PC-9 (cell line): Measurements from ENCODE around the gene LRMDA. TPM values are rescaled to one million over a fixed set of nuclear protein-coding genes. Genes with fewer than 3 reads are reported as not detected.

ENCODE experiments used
- BruUV-seq: library from RNA; stranded (reverse); fragments of 400-500 nt; replicated peaks from 2 replicates; lab custom pipeline; 2021; lab: Mats Ljungman, UMichigan
- CTCF ChIA-PET: fragments of 300-600 bp; sonication (Branson Sonifier 250); formaldehyde crosslinking; loops from one replicate; lab custom pipeline; 2022; ENCODE audit warnings: antibody characterized with exemption; lab: Charles Lee
- POLR2A ChIA-PET: fragments of 300-600 bp; sonication (Branson Sonifier 250); formaldehyde crosslinking; loops from one replicate; lab custom pipeline; 2022; ENCODE audit warnings: antibody characterized with exemption; ENCODE audit not compliant: unreplicated experiment; lab: Charles Lee
- DNase-seq, 2 experiments: peaks; one replicate each; pipeline versions ENCODE4 v3.0.0 to v3.0.0-alpha.2; 2015 to 2022; ENCODE audit warnings: mixed read lengths in 1 of 2
- H2AFZ ChIP-seq: fragments of 200-600 bp; sonication (generic); 2 replicates; pipeline ENCODE4 v1.8.1; 2017; ENCODE audit warnings: antibody characterized with exemption
- H3F3A ChIP-seq: fragments of 200-600 bp; sonication (generic); 2 replicates; pipeline ENCODE4 v1.8.1; 2017; ENCODE audit warnings: antibody characterized with exemption, mild to moderate bottlenecking, low read depth; ENCODE audit not compliant: insufficient read depth
- H3K27ac ChIP-seq: fragments of 200-600 bp; sonication (generic); 2 replicates; pipeline ENCODE4 v1.6.1; 2016; ENCODE audit warnings: mixed run types
- H3K27me3 ChIP-seq: fragments of 200-600 bp; sonication (generic); 2 replicates; pipeline ENCODE4 v1.6.1; 2016; ENCODE audit warnings: low read depth, mixed run types; ENCODE audit not compliant: insufficient read depth
- H3K36me3 ChIP-seq: fragments of 200-600 bp; sonication (generic); 2 replicates; pipeline ENCODE4 v1.6.1; 2016; ENCODE audit warnings: low read depth, mixed run types
- H3K4me1 ChIP-seq: fragments of 200-600 bp; sonication (generic); replicated peaks from 2 replicates; pipeline ENCODE4 v1.6.1; 2016; ENCODE audit warnings: mixed run types; ENCODE audit not compliant: insufficient read depth
- H3K4me2 ChIP-seq: fragments of 200-600 bp; sonication (generic); 2 replicates; pipeline ENCODE4 v1.6.1; 2017; ENCODE audit warnings: mixed run types
- H3K4me3 ChIP-seq: fragments of 200-600 bp; sonication (generic); 2 replicates; pipeline ENCODE4 v1.6.1; 2016; ENCODE audit warnings: mixed run types
- H3K79me2 ChIP-seq: fragments of 200-600 bp; sonication (generic); 2 replicates; pipeline ENCODE4 v1.6.1; 2017; ENCODE audit warnings: low read depth, mixed run types
- H3K9me2 ChIP-seq: fragments of 200-600 bp; sonication (generic); 2 replicates; pipeline ENCODE4 v1.8.1; 2017; ENCODE audit warnings: mild to moderate bottlenecking; ENCODE audit not compliant: insufficient read depth
- H3K9me3 ChIP-seq: fragments of 200-600 bp; sonication (generic); 2 replicates; pipeline ENCODE4 v1.8.1; 2016; ENCODE audit warnings: low read depth; ENCODE audit not compliant: insufficient read depth
- H4K20me1 ChIP-seq: fragments of 200-600 bp; sonication (generic); 2 replicates; pipeline ENCODE4 v1.8.1; 2017; ENCODE audit not compliant: insufficient read depth
- CTCF ChIP-seq: fragments of 200-600 bp; sonication (generic); conservative IDR thresholded peaks from 2 replicates; pipeline ENCODE4 v1.6.1; 2017; ENCODE audit warnings: mixed run types, antibody characterized with exemption, mild to moderate bottlenecking, moderate library complexity
- EZH2 ChIP-seq: fragments of 200-600 bp; sonication (generic); IDR thresholded peaks from 2 replicates; pipeline ENCODE4 v1.8.0; 2017; ENCODE audit warnings: antibody characterized with exemption, low read depth
- intact Hi-C: fragments of 100-400 bp; cut with micrococcal nuclease; formaldehyde crosslinking; loops from one replicate; pipeline ENCODE4 v1.10.0; 2022; ENCODE audit not compliant: unreplicated experiment
- total RNA-seq: library from RNA; stranded (reverse); gene quantifications from 2 replicates; pipeline ENCODE4 v1.2.3, GENCODE V29; 2021

Gene LRMDA
- total RNA-seq, 1 experiment from 2014 or later, result not detected

DNA sequence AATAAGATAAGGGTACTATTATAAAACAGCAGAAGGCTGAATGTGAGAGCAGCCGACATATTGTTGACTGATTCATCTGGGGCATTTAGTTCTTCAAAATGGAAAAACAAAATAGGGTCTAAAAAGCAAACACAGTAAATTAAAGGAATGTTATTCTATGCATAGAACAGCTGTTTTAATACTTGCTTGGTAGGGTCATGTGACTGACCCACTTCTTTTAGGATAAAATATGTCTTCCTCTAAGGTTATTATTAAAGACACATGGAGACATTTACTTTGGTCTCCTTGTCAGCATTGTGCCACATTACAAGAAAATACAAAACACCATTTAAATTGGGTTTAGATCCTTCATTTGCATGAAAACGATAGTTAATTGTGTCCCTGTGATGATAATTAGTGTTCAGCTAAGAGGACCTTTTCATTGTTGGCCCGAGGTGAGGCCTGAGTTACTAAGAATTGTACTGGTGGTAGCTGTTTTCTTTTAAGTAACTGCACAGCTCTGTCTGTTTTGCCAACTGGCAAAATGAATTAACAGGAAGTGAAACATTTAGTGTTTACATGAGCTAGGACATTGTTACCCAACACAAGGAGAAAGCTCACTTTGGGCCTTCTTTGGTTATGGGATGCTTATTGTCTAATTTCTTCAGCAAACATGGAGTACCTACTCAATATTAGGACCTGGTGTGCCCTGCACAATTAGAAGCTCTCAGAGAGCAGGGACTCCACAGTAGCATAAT is 764.4 kb downstream of the LRMDA start:
- no peaks in the 10 kb centered on the region for H3K36me3 ChIP-seq
- no peaks in the 10 kb centered on the region for H3K4me1 ChIP-seq
- H3K9me3 ChIP-seq, result no peaks in the 10 kb centered on the region
- CTCF ChIA-PET, result no interaction called here
- no peak overlapping the region for H3K4me2 ChIP-seq
- no peak for DNase-seq
- POLR2A ChIA-PET, result no interaction called here
- no peaks in the 10 kb centered on the region for H3K27me3 ChIP-seq
- no peaks in the 10 kb centered on the region for H3K79me2 ChIP-seq
- intact Hi-C loops, result no loop called here
- no peaks in the 10 kb centered on the region for H3K9me2 ChIP-seq
- no peak for TF ChIP-seq CTCF
- TF ChIP-seq EZH2, result no peak
- no peak overlapping the region for H3K27ac ChIP-seq
- BruUV-seq, result no TSS peak
- H3K4me3 ChIP-seq, result no peak overlapping the region
- H2AFZ ChIP-seq, result no peak overlapping the region
- no peaks in the 10 kb centered on the region for H4K20me1 ChIP-seq
- H3F3A ChIP-seq, result no peaks in the 10 kb centered on the region

DNA sequence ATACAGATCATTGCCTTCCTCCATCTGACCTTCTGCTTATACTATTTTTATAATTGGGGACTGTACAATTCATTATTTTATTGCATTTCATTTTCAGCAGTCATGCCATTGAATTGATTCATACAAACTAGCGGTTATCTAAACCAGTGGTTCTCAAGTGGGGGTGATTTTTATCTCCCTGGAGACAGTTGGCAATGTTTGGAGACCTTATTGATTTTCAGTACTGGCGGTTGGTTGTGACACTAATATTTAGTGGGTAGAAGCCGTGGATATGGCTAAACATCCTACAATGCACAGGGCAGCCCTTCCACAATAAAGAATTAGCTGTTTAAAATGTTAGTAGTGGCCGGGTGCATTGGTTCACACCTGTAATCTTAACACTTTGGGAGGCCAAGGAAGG is 765.9 kb downstream of the LRMDA start:
- Histone ChIP-seq H3K4me2 (no peak overlapping the region), H3K79me2 (no peaks in the 10 kb centered on the region), H3K9me2 (no peaks in the 10 kb centered on the region), H2AFZ (no peak overlapping the region), H3K27ac (no peak overlapping the region), H3K4me3 (no peak overlapping the region), H3K36me3 (no peaks in the 10 kb centered on the region), H3F3A (no peaks in the 10 kb centered on the region), H4K20me1 (no peaks in the 10 kb centered on the region), H3K9me3 (no peaks in the 10 kb centered on the region), H3K27me3 (no peaks in the 10 kb centered on the region), H3K4me1 (no peaks in the 10 kb centered on the region)
- no TSS peak for BruUV-seq
- no peak for DNase-seq
- ChIA-PET CTCF (no interaction called here), POLR2A (no interaction called here)
- intact Hi-C loops, result no loop called here
- TF ChIP-seq CTCF (no peak), EZH2 (no peak)

GRCh38 chr10:76198287-76199035 is 767.0 kb downstream of the LRMDA start:
- POLR2A ChIA-PET, result no interaction called here
- no peaks in the 10 kb centered on the region for H3K79me2 ChIP-seq
- no peaks in the 10 kb centered on the region for H3K9me3 ChIP-seq
- no peak overlapping the region for H2AFZ ChIP-seq
- CTCF ChIA-PET, result no interaction called here
- no peaks in the 10 kb centered on the region for H3K27me3 ChIP-seq
- no peak for DNase-seq
- intact Hi-C loops, result no loop called here
- no peaks in the 10 kb centered on the region for H4K20me1 ChIP-seq
- no peak overlapping the region for H3K4me2 ChIP-seq
- H3K4me3 ChIP-seq, result no peak overlapping the region
- no peaks in the 10 kb centered on the region for H3K9me2 ChIP-seq
- BruUV-seq, result no TSS peak
- H3K27ac ChIP-seq, result no peak overlapping the region
- no peaks in the 10 kb centered on the region for H3K36me3 ChIP-seq
- no peak for TF ChIP-seq EZH2
- TF ChIP-seq CTCF, result no peak
- no peaks in the 10 kb centered on the region for H3K4me1 ChIP-seq
- H3F3A ChIP-seq, result no peaks in the 10 kb centered on the region
